ENCODE results near the gene SLC22A16.

DNA sequence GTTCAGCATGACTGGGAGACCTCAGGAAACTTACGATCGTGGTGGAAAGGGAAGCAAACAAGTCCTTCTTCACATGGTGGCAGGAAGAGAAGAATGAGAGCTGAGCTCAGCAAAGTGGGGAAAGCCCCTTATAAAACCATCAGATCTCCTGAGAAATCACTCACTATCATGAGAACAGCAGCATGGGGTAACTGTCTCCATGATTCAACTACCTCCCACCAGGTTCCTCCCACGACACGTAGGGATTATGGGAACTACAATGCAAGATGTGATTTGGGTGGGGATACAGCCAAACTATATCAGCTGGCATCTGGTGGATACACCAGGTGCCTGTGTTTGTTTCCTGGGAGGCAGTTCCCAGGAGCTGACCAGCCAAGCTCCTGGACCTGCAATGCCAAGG is 65.9 kb downstream of the SLC22A16 start:
- no peak for TF ChIP-seq EZH2 (IDR thresholded peaks at IDR 0.05; ENCODE audit: borderline replicate concordance, insufficient read depth, low read depth, low read length, poor library complexity, severe bottlenecking)
- TF ChIP-seq, protein P1, sequence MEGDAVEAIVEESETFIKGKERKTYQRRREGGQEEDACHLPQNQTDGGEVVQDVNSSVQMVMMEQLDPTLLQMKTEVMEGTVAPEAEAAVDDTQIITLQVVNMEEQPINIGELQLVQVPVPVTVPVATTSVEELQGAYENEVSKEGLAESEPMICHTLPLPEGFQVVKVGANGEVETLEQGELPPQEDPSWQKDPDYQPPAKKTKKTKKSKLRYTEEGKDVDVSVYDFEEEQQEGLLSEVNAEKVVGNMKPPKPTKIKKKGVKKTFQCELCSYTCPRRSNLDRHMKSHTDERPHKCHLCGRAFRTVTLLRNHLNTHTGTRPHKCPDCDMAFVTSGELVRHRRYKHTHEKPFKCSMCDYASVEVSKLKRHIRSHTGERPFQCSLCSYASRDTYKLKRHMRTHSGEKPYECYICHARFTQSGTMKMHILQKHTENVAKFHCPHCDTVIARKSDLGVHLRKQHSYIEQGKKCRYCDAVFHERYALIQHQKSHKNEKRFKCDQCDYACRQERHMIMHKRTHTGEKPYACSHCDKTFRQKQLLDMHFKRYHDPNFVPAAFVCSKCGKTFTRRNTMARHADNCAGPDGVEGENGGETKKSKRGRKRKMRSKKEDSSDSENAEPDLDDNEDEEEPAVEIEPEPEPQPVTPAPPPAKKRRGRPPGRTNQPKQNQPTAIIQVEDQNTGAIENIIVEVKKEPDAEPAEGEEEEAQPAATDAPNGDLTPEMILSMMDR (IDR thresholded peaks at IDR 0.05), result no peak

Measured in B cell (primary cell).